ENCODE measurements around the gene OS9. TPM values are rescaled to one million over a fixed set of nuclear protein-coding genes. Genes with fewer than 3 reads are reported as not detected.
A peak's percentile ranks its signal among the peaks of the same experiment; 100 is the strongest.

OS9 gene
- total RNA-seq, 1 donor from 2014 or later: 230 TPM

DNA sequence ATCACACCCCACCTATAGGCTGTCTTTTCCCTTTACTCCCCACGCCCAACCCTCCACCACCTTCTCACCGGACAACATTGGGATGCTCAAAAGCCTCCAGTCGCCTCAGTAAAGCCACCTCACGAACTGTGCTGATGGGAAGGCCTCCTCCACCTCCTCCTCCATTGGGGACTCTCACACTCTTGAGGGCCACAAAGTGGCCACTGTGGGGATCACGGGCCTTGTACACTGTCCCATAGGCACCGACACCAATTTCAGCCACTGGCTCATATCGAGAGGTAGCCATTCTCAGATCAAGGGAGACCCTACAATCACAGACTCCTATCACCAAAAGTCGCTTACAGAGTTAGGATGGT lies 57.5 kb downstream of the OS9 start:
- DNase-seq (ENCODE audit: low spot score): no peak
- ATAC-seq: no peak

DNA sequence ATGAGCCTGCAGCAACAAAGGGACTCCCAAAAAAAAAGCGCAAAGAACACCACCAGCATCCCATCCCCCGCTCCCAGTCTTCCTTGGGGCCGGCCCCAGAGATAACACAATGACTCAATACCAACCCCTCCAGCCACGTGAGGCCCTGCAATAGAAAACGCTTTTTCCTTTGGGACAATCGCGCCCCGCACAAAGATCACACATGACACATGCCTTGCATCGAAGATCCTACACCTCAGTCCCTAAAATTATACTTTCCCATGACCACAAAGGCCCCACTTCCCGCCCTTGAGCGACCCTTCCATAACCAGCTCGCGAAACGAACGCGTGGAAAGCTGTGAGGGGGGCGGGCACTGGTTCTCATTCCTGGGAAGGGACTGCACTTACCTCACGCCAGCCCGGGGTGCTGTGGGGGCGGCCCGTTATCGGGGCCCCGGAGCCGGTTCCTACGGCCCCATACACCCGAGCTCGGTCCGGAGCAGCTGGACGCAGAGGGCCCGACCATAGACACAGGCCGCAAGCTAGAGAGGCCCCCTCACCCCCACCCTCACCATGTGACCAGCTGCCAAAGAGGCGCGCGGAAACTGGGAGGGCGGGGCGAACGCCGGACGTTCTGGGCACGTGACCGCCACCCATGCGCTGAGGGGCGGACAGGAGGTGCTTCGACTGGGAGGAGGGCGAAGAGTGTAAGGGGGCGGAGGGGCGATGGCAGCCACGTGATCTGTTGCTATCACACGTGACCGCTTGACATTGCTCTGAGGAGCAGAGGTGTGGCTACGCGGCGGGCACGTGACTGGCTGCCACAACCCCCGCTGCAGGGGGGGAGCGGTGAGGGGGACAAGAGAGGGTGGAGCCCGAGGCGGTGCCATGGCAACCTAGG lies 58.1 kb downstream of the OS9 start, which contains the start of gene CDK4:
CDK4 (minus strand) TSS at position 523 of the 880 bp plus-strand sequence. CDS start 593 bp downstream, outside the sequence.
- peak; percentile 84 for ATAC-seq
- peak; percentile 99 for DNase-seq (ENCODE audit: low spot score)

DNA sequence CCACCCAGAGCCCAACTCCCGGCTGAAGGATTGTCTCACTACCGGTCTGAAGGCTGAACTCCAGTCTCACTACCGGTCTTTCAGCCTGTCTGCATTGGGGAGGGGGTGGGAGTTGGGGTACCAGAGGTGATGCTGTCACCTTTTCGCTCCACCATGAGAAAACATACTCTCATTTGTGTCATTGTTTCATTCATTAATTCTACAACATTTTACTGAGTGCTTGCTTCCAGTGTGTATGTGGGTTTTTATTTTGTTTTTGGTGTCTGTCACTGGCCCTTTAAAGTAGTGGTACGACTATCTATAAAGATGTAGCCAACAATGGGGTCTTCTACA lies 58.7 kb downstream of the OS9 start:
- DNase-seq (ENCODE audit: low spot score) (no peak), ATAC-seq (no peak)

DNA sequence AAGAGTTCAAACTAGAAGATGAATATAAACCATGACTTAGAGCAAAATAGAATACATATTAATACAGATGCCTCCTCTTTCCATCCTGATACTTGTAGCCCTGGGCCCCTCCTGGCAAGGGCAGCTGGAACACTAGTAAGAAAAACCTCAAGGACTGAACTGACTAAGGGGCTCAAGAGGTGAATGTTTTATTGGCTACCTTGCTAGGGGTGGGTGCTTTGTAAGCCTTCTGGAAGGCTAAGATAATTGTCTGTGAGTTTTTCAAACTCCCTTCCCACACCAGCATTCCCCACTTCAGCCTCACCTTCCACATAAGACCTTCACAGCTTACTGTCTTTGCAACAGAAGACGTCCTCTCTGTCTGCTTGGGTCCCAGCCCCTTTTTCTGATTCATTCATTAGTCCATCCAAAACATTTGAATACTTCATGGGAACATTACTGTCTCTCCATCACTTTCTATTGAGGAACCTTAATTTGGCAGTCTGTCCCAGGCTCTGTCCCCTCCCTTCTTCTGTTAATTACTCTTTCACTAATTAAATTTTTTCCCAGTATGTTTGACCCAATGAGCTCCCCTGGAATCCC lies 59.9 kb downstream of the OS9 start:
- ATAC-seq (no peak), DNase-seq (ENCODE audit: low spot score) (no peak)

DNA sequence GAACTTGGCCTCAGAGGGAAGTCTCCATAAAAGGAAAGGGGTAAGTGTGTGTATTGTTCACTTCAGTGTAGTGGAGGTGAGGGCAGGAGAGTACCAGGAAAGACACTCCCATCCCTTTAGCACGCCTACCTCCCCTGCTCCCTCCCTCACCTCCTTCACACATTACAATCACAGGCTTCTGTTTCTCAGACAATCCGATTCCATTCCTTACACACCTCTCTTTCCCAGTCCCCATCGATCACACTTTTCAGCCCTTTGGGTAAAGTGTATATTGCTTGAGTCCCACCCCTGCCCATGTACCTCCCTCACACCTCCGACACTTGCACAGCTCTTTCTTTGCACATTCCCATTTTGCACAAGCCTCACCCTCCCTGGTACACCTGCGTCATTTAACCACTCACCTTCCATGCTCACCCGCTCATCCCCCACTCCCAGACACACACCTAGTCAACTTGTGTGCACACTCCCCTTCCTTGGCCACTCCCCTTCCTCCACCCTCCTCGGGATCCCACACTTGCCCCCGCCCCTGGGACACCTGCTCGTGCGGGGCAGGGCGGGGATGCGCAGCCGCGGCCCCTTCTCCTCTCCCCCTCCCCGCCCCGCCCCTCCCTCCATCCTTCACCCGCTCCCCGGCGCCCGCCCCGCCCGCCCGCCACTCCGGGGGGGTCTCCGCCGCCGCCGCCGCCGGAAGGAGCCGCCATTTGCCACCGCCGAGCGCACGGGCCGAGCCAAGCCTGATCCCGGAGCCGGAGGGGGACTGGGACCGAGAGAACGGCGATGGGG lies 60.7 kb downstream of the OS9 start, which contains the start of gene MARCHF9:
MARCHF9 (plus strand) TSS at position 693 of the 783 bp plus-strand sequence. CDS start 426 bp downstream, outside the sequence.
- ATAC-seq (peak; percentile 17), DNase-seq (ENCODE audit: low spot score) (no peak)

DNA sequence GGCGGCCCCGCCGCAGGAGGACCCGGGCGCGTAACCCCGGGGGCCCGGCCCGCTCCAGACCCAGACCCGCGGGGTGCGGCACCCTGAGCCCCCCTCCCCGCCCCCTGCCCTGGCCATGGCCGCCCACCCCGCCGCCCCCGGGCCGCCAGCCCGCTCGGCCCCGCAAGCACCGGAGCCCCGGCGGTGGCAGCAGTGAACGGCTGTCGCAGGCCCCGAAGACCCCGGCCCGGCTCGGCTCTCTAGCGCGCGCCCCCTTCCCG lies 61.2 kb downstream of the OS9 start:
- no peak for ATAC-seq
- no peak for DNase-seq (ENCODE audit: low spot score)

DNA sequence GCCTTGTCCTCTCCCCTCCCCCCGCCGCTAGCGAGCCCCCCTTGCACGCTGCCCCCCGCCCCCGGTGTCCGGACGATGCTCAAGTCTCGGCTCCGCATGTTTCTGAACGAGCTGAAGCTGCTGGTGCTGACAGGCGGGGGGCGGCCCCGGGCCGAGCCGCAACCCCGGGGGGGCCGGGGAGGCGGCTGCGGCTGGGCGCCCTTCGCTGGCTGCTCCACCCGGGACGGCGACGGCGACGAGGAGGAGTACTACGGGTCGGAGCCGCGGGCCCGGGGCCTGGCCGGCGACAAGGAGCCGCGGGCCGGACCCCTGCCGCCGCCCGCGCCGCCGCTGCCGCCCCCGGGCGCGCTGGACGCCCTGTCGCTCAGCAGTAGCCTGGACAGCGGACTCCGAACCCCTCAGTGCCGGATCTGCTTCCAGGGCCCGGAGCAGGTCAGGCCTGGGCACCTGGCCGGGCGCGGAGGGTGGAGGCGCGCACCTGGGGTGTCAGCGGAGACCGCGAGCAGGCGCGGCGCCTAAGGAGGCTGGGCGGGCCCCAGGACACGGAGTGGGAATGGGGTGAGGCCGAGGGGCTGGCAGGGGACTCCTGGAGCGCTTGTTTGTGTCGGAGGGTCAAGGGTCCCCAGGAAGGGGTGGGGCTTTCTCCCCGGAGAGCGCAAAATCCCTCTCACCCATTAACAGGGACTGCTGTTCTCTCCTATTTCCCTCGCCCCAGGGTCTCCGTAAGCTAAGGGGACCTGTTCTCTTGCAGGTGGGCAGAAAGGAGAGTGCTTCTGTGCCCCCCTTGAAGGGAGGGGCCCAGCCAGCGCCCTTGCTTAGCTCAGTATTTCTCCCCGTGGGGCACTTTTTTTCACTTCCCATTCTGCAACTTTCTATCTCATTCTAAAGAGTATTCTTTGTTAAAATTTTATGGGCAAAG lies 61.8 kb downstream of the OS9 start:
- DNase-seq (ENCODE audit: low spot score): peak; percentile 65
- ATAC-seq: peak; percentile 25

DNA sequence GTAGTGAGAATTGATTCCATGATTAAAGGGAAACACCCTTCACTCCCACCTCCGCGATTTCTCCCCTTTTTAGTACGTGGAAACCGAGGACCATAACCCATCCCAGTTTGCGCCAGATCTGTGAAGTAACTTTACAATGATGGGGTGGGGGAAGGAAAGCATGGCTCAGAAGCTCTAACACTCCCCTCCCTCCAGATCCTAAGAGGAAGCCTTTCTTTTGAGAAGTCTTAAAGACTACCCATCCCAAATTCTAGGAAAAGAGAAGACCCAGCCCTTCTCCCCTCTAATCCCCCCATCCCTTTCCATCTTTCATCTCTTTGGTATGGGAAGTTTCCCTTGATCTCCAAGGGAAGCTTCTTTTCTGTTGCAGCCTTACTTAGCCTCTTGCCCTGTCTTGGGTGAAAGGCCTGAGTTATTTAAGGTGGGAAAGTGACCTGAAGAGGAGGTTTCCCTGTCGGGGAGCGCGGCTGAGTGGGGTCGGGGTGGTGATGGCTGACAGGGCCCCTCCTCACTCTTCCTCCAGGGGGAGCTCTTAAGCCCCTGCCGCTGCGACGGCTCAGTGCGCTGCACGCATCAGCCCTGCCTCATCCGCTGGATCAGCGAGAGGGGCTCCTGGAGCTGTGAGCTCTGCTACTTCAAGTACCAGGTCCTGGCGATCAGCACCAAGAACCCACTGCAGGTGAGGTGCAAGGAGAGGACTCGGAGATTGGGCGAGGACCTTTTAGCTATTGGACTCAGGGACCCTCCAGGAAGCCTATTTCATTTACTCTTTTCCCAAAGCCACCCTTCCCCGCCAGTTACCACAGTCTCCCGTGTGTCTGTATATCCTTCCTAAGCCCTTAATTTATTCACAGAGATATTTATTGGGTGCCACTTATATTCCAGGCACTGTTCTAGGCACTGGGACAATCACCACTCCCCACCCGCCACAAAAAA lies 62.7 kb downstream of the OS9 start:
- ATAC-seq (no peak), DNase-seq (ENCODE audit: low spot score) (no peak)

DNA sequence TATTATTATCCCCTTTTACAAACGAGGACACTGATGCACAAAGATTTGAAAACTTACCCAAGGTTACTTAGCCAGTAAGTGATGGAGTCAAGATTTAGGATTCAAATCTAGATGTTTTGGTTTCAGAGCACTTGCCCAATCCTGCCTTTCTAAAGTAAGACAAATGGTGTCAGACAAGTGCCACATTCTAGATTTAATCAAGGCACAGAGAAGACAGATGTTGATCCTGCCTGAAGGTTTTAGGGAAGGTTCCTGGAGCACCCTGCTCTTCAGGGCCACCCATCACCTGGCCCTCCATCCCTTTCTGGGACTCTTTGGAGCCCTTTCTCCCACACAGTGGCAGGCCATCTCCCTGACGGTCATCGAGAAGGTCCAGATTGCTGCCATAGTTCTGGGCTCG lies 63.8 kb downstream of the OS9 start:
- DNase-seq (ENCODE audit: low spot score) (no peak), ATAC-seq (no peak)

DNA sequence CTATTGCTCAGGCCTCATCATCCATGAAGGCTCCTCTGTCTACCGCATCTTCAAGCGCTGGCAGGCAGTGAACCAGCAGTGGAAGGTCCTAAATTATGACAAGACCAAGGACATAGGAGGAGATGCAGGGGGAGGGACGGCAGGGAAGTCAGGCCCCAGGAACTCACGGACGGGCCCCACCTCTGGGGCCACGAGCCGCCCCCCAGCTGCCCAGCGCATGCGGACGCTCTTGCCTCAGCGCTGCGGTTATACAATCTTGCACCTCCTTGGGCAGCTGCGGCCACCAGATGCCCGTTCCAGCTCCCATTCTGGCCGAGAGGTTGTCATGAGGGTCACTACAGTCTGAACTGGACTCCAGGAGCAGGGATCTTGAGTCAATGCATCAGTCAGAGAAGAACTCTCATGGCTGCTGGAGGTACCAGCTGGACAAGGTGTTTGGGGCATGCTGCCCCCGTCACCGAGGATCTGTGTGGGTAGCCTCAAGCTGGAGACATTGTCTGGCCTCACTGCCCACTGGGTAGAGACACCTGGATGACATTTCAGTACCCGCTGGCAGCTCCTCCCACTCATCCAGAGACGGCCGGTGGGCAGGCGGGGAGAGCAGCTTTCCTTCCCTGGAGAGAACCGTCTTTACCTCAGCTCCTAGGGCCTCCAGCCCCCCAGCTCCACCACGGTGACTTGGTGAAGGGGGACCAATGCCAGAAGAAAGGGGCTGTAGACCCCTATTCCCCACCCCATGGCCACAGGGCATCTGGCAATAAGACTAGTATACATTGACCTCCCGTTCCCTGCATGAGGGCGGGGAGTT lies 64.8 kb downstream of the OS9 start:
- DNase-seq (ENCODE audit: low spot score): no peak

DNA sequence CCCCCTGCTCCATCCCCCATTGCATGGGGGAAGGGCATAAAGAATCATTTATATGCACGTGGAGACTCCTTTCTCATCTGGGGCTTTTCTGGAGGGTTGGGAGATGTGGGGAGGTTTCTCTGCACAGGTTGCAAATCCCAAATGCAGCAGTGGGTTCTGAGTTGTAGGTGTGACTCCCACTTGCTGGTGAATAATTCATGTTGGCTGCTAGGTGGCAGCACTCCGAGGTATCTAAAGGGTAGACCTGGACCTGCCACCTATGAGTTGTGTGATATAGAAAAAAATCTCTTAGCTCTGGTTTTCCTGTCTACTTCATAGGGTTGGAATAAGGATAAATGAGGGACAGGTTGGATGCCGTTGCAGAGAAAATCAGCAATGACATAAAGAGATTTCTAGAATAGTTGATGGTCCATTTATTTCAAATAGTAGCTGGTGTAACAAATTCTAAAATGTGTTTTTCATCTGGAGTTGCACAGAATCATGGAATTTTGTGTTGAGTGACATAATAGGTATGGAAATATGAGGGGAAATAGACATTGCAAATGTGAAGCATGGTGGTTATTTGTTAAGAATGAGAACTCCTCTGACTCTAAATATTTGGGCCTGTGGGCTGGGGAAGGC lies 65.5 kb downstream of the OS9 start:
- no peak for DNase-seq (ENCODE audit: low spot score)
- ATAC-seq: peak; percentile 48

More for the DNA sequence above, 64.8 kb downstream of the OS9 start:
- ATAC-seq: no peak

DNA sequence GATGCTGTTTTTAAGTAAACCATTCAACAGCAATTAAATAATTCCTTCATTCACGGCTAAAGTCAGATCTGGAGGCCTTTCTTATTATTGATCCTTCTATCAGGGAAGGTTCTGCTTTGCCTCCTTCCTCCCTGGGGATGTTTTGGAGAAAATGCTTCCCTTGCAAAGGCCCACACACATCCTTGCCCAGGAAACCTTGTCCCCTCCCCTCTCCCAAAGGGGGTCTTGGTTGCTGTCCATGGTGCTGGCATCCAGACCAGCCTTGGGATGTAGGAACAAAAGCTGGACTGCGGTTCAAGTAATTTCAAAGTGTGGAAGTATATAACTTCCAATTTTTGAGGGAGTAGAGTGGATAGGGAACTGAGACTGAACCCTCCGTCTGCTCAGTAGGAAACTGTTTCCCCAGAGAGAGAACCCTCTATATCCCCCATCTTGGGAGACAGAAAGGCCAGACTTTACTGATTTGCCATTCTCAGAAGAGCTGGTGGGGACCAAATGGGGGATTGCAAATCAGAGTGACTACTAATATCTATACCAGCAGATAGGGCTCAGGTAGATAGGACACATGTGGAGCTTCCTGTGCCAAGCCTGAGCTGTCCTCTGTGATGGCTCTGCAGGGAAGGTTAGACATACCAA lies 66.5 kb downstream of the OS9 start:
- ATAC-seq (no peak), DNase-seq (ENCODE audit: low spot score) (no peak)

DNA sequence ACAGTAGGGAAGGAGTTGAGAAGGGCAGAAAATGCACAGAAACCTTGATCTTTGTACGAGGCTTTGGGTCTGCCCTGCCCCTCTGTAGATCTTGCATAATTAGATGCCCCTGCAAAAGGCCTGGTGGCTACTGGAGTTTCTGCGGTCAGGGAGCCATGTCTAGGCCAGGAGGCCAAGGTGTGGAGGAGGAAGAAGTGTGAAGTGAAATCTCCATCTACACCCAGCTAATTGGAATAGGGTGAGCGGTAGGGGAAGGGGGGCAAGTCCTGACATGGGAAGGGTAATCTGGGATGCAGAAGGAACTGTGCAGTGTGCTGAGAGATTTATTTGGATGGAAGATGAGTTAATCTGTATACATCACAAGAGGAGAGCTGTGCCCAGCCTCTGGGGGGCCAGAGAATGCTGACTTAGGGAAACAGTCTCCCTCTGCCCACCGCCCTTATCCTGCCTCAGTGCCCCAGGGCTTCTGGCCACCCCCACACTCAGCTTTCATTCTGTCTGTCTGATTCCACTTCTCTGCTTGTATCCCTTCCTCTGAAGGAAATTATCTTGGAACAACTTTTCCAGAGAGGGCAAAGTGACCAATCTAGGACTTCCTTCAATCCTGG lies 67.6 kb downstream of the OS9 start:
- no peak for DNase-seq (ENCODE audit: low spot score)
- ATAC-seq: no peak

DNA sequence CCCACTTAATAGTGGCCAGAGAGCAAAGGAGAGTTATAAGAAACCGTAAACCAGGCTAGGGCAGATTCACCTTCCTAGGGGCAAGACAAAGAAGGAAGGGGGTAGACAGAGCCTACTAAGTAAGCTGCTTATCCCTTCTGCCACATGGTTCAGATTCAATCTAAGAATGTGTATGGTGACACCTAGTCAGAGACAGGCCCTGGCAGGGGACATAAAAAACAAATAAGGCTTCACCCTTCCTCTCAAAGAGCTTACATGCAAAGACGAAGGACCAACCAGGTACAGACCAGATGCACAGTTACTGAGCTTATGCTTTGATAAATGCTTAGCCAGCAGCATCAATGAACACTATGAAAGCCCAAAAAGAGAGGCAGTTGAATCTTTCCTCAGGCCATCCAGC lies 68.5 kb downstream of the OS9 start:
- ATAC-seq (no peak), DNase-seq (ENCODE audit: low spot score) (no peak)

DNA sequence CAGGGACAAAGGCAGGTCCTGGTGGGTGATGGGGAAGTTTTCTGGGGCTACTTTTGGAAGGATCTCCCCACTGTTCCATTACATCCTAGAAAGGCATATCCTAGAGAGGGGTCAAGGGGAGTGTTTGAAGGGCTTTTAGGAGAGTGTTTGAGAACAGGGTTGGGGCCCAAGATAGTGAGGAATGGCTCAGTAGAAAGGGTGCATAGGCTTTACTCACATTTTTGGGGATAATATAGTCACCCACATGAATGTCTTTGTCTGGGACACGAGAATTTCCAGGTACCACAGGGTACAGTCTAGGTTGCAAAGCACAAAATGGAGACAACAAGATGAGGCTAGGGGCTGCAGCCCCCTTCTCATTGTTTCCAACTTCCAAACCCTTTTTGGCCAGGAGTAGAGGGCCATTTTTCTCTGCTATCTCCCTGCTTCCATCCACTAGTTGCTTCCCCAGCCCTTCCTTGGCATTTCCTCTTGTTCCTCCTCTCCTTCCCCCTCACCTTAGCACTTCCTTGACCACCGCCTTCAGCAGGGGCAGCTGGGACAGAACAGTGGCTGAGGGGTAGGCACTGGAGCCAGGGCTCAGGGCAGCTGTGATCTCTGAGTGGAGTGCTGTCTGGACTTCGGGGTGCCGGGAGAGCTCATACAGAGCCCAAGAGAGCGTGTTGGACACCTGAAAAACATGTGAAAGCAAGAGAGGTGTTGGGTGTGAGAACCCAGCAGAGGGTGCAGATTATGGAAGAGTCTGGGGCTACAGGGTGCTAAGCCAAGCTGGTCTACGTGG lies 70.1 kb downstream of the OS9 start:
- ATAC-seq (no peak), DNase-seq (ENCODE audit: low spot score) (no peak)

DNA sequence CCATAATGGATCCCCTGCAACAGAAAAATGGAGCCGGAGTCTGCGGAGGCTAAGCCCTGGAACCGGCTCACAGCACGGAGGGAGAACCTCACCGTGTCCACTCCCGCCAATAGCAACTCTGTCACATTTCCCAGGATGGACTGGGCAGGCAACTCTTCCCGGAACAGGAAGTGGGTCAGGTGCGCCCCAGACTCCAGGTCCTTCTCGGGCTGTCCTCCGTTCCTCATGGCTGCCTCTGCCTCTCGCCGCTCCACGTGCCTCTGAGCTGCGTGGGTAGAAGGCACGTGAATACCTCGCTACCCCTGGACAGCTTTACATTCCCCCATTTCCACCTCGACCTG lies 70.7 kb downstream of the OS9 start:
- ATAC-seq: peak; percentile 13
- no peak for DNase-seq (ENCODE audit: low spot score)
